Osteoblast (primary cell): ENCODE measurements around the gene TOPAZ1. TPM values are rescaled to one million over a fixed set of nuclear protein-coding genes. Genes with fewer than 3 reads are reported as not detected.
A peak's percentile ranks its signal among the peaks of the same experiment; 100 is the strongest.

ENCODE experiments used
- DNase-seq: peaks from one replicate; pipeline ENCODE4 v3.0.0; 2011; ENCODE audit warnings: low spot score, mixed read lengths; ENCODE audit not compliant: insufficient read length; ENCODE audit errors: missing footprints
- H2AFZ ChIP-seq: 2 replicates; pipeline ENCODE4 v1.6.0; 2011; ENCODE audit warnings: mild to moderate bottlenecking, low read length
- H3K27ac ChIP-seq: 2 replicates; pipeline ENCODE4 v1.5.1; 2011; ENCODE audit warnings: mild to moderate bottlenecking, low read depth, low read length, moderate library complexity
- H3K27me3 ChIP-seq: 2 replicates; pipeline ENCODE4 v1.6.0; 2012; ENCODE audit warnings: mild to moderate bottlenecking, control low read depth, inconsistent platforms, low read length, moderate library complexity; ENCODE audit not compliant: insufficient read depth
- H3K36me3 ChIP-seq: 2 replicates; pipeline ENCODE4 v1.5.1; 2011; ENCODE audit warnings: mild to moderate bottlenecking, low read length, control low read depth, moderate library complexity; ENCODE audit not compliant: insufficient read depth
- H3K4me1 ChIP-seq: 2 replicates; pipeline ENCODE4 v1.5.1; 2011; ENCODE audit warnings: mild to moderate bottlenecking, low read length, control low read depth, moderate library complexity; ENCODE audit not compliant: insufficient read depth
- H3K4me2 ChIP-seq: 2 replicates; pipeline ENCODE4 v1.6.0; 2011; ENCODE audit warnings: mild to moderate bottlenecking, low read length; ENCODE audit not compliant: insufficient read depth
- H3K4me3 ChIP-seq: fragments of 200-600 bp; sonication (generic); 3 replicates; pipeline ENCODE4 v1.5.1; 2012; ENCODE audit warnings: mild to moderate bottlenecking, low read length, inconsistent platforms; ENCODE audit not compliant: insufficient read depth
- H3K79me2 ChIP-seq: 2 replicates; pipeline ENCODE4 v1.6.0; 2012; ENCODE audit warnings: mild to moderate bottlenecking, low read length, control low read depth, inconsistent platforms; ENCODE audit not compliant: insufficient read depth
- H3K9me3 ChIP-seq: 2 replicates; pipeline ENCODE4 v1.5.1; 2011; ENCODE audit warnings: low read depth, low read length, control low read depth
- H4K20me1 ChIP-seq: 2 replicates; pipeline ENCODE4 v1.6.0; 2012; ENCODE audit warnings: mild to moderate bottlenecking, low read length, control low read depth; ENCODE audit not compliant: insufficient read depth
- CTCF ChIP-seq: IDR thresholded peaks from 2 replicates; pipeline ENCODE4 v1.5.1; 2011; ENCODE audit warnings: mild to moderate bottlenecking, low read depth, low read length, moderate library complexity; ENCODE audit errors: extremely low read depth
- total RNA-seq: library from RNA; depleted of rRNA; stranded (reverse); fragments of >200 nt; gene quantifications from 2 replicates; pipeline ENCODE4 v1.2.3, GENCODE V29; 2012

TOPAZ1 gene
- total RNA-seq, result not detected in 2 replicates

- Histone ChIP-seq H3K4me1 (no peaks in the 10 kb centered on the region), H4K20me1 (no peaks in the 10 kb centered on the region), H2AFZ (no peak within 1 kb of the TSS), H3K36me3 (no peaks in the 10 kb centered on the region), H3K27ac (no peak within 1 kb of the TSS), H3K9me3 (no peaks in the 10 kb centered on the region), H3K27me3 (peaks cover 5% of the 10 kb centered on the region), H3K4me2 (no peak within 1 kb of the TSS), H3K4me3 (no peak within 1 kb of the TSS), H3K79me2 (no peaks in the 10 kb centered on the region)
- no peak for TF ChIP-seq CTCF
- no peak for DNase-seq
Observed at GRCh38 chr3:44241706-44242105, at the start of gene TOPAZ1. Gene TOPAZ1, plus strand, starts transcription at chr3:44241886. Its CDS starts 168 bp downstream, at chr3:44242054.

- Histone ChIP-seq H3K9me3 (no peaks in the 10 kb centered on the region), H4K20me1 (no peaks in the 10 kb centered on the region), H3K27ac (no peak overlapping the region), H3K27me3 (no peaks in the 10 kb centered on the region), H3K4me2 (peak overlapping the region; percentile 75), H3K4me3 (peak overlapping the region; percentile 32), H3K79me2 (no peaks in the 10 kb centered on the region), H3K36me3 (no peaks in the 10 kb centered on the region), H3K4me1 (no peaks in the 10 kb centered on the region), H2AFZ (peak overlapping the region; percentile 71)
- peak; percentile 93 for TF ChIP-seq CTCF
- peak; percentile 85 for DNase-seq
Observed at GRCh38 chr3:44198284-44199269, 43.1 kb upstream of the TOPAZ1 start.

- TF ChIP-seq CTCF, result no peak
- H3K27ac ChIP-seq, result no peak overlapping the region
- DNase-seq, result no peak
- no peaks in the 10 kb centered on the region for H3K4me1 ChIP-seq
- H3K36me3 ChIP-seq, result no peaks in the 10 kb centered on the region
- no peaks in the 10 kb centered on the region for H4K20me1 ChIP-seq
- H3K9me3 ChIP-seq, result no peaks in the 10 kb centered on the region
- H2AFZ ChIP-seq, result no peak overlapping the region
- peaks cover 2% of the 10 kb centered on the region for H3K27me3 ChIP-seq
- no peak overlapping the region for H3K4me3 ChIP-seq
- no peak overlapping the region for H3K4me2 ChIP-seq
- no peaks in the 10 kb centered on the region for H3K79me2 ChIP-seq
Observed at GRCh38 chr3:44206261-44206660, 35.4 kb upstream of the TOPAZ1 start.
